ENCODE results near the gene KANTR.
"Not testable (repeated sequence)": the region's sequence is repeated elsewhere in the genome, so short reads cannot be mapped to it uniquely, and the experiment has no call there.

GRCh38 chrX:53164566-53164965 lies 70.6 kb downstream of the KANTR start:
- not testable (repeated sequence) for TF ChIP-seq FOS (IDR thresholded peaks at IDR 0.05; ENCODE audit: low read depth, low read length); CTCF (conservative IDR thresholded peaks at IDR 0.05; ENCODE audit: low read depth, low read length); RCOR1 (IDR thresholded peaks at IDR 0.05; ENCODE audit: insufficient replicate concordance, low read length); MXI1 (IDR thresholded peaks at IDR 0.05; ENCODE audit: borderline replicate concordance, low read depth, low read length); POLR2A (IDR thresholded peaks at IDR 0.05; ENCODE audit: low read depth, low read length); MAFK (IDR thresholded peaks at IDR 0.05; ENCODE audit: low read depth, low read length); CEBPB (IDR thresholded peaks at IDR 0.05; ENCODE audit: low read depth, low read length); RFX5 (IDR thresholded peaks at IDR 0.05; ENCODE audit: low read depth, low read length); BHLHE40 (IDR thresholded peaks at IDR 0.05; ENCODE audit: low read depth, low read length)
- TF ChIP-seq, protein P1, sequence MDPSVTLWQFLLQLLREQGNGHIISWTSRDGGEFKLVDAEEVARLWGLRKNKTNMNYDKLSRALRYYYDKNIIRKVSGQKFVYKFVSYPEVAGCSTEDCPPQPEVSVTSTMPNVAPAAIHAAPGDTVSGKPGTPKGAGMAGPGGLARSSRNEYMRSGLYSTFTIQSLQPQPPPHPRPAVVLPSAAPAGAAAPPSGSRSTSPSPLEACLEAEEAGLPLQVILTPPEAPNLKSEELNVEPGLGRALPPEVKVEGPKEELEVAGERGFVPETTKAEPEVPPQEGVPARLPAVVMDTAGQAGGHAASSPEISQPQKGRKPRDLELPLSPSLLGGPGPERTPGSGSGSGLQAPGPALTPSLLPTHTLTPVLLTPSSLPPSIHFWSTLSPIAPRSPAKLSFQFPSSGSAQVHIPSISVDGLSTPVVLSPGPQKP (IDR thresholded peaks at IDR 0.05; ENCODE audit: borderline replicate concordance, low read depth, low read length) = not testable (repeated sequence)
- TF ChIP-seq, protein P2, sequence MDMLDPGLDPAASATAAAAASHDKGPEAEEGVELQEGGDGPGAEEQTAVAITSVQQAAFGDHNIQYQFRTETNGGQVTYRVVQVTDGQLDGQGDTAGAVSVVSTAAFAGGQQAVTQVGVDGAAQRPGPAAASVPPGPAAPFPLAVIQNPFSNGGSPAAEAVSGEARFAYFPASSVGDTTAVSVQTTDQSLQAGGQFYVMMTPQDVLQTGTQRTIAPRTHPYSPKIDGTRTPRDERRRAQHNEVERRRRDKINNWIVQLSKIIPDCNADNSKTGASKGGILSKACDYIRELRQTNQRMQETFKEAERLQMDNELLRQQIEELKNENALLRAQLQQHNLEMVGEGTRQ (IDR thresholded peaks at IDR 0.05; ENCODE audit: low read depth, low read length) = not testable (repeated sequence)
